H9 (cell line): Measurements from ENCODE around the gene TMPRSS12. TPM values are rescaled to one million over a fixed set of nuclear protein-coding genes. Genes with fewer than 3 reads are reported as not detected.

Experiments
- DNase-seq: peaks from one replicate; pipeline ENCODE4 v3.0.0-alpha.2; 2017
- H2AFZ ChIP-seq: one replicate; pipeline ENCODE4 v1.6.1; 2013; ENCODE audit warnings: mild to moderate bottlenecking, low read length, control low read depth, moderate library complexity
- H2AK5ac ChIP-seq: 2 replicates; pipeline ENCODE4 v1.6.1; 2013; ENCODE audit warnings: low read length, control low read depth, mixed read lengths; ENCODE audit not compliant: insufficient read length
- H2BK120ac ChIP-seq: one replicate; pipeline ENCODE4 v1.6.1; 2013; ENCODE audit warnings: low read depth, mild to moderate bottlenecking, low read length, control low read depth, inconsistent platforms; ENCODE audit not compliant: poor library complexity, severe bottlenecking
- H2BK12ac ChIP-seq: 2 replicates; pipeline ENCODE4 v1.6.1; 2013; ENCODE audit warnings: low read length, control low read depth, mixed read lengths, low read depth; ENCODE audit not compliant: insufficient read length
- H2BK15ac ChIP-seq: 2 replicates; pipeline ENCODE4 v1.6.1; 2013; ENCODE audit warnings: low read depth, low read length, control low read depth
- H2BK20ac ChIP-seq: one replicate; pipeline ENCODE4 v1.6.1; 2013; ENCODE audit warnings: low read depth, mild to moderate bottlenecking, low read length, control low read depth, inconsistent platforms; ENCODE audit not compliant: poor library complexity, severe bottlenecking
- H2BK5ac ChIP-seq: 2 replicates; pipeline ENCODE4 v1.6.1; 2013; ENCODE audit warnings: low read length, control low read depth, mixed read lengths; ENCODE audit not compliant: insufficient read length
- H3K14ac ChIP-seq: 2 replicates; pipeline ENCODE4 v1.6.1; 2013; ENCODE audit warnings: low read length, control low read depth; ENCODE audit not compliant: insufficient read depth
- H3K18ac ChIP-seq: 2 replicates; pipeline ENCODE4 v1.6.1; 2013; ENCODE audit warnings: low read depth, mild to moderate bottlenecking, mixed read lengths, low read length, control low read depth; ENCODE audit not compliant: insufficient read length
- H3K23ac ChIP-seq: 2 replicates; pipeline ENCODE4 v1.6.1; 2013; ENCODE audit warnings: low read length, control low read depth, mixed read lengths, low read depth; ENCODE audit not compliant: insufficient read length
- H3K23me2 ChIP-seq: 2 replicates; pipeline ENCODE4 v1.6.1; 2013; ENCODE audit warnings: low read depth, mild to moderate bottlenecking, mixed read lengths, low read length, control low read depth; ENCODE audit not compliant: insufficient read length, poor library complexity, severe bottlenecking
- H3K27ac ChIP-seq: 2 replicates; pipeline ENCODE4 v1.5.1; 2013; ENCODE audit warnings: low read length, control low read depth, mixed read lengths, low read depth; ENCODE audit not compliant: insufficient read length
- H3K27me3 ChIP-seq: 2 replicates; pipeline ENCODE4 v1.6.1; 2013; ENCODE audit warnings: low read length, control low read depth, inconsistent platforms; ENCODE audit not compliant: insufficient read depth
- H3K4ac ChIP-seq: 2 replicates; pipeline ENCODE4 v1.6.1; 2013; ENCODE audit warnings: low read depth, mild to moderate bottlenecking, control low read depth, inconsistent platforms, low read length, moderate library complexity
- H3K4me1 ChIP-seq: 2 replicates; pipeline ENCODE4 v1.6.1; 2013; ENCODE audit warnings: low read length, control low read depth, inconsistent platforms; ENCODE audit not compliant: insufficient read depth
- H3K4me2 ChIP-seq: 2 replicates; pipeline ENCODE4 v1.6.1; 2013; ENCODE audit warnings: low read length, control low read depth, mixed read lengths; ENCODE audit not compliant: insufficient read length, insufficient read depth
- H3K56ac ChIP-seq: 2 replicates; pipeline ENCODE4 v1.6.1; 2013; ENCODE audit warnings: low read depth, mild to moderate bottlenecking, mixed read lengths, low read length, control low read depth; ENCODE audit not compliant: insufficient read length
- H3K79me1 ChIP-seq: 2 replicates; pipeline ENCODE4 v1.6.1; 2013; ENCODE audit warnings: low read depth, mild to moderate bottlenecking, moderate library complexity, low read length, control low read depth, inconsistent platforms; ENCODE audit not compliant: insufficient read depth, poor library complexity, severe bottlenecking
- H3K79me2 ChIP-seq: 2 replicates; pipeline ENCODE4 v1.6.1; 2013; ENCODE audit warnings: low read length, control low read depth, inconsistent platforms; ENCODE audit not compliant: insufficient read depth
- H3K9ac ChIP-seq: 2 replicates; pipeline ENCODE4 v1.6.1; 2013; ENCODE audit warnings: low read length, control low read depth, mixed read lengths; ENCODE audit not compliant: insufficient read length; ENCODE audit errors: extremely low read depth
- H3K9me3 ChIP-seq: one replicate; pipeline ENCODE4 v1.6.1; 2013; ENCODE audit warnings: low read depth, low read length, inconsistent platforms; ENCODE audit not compliant: control insufficient read depth
- H3T11ph ChIP-seq: one replicate; pipeline ENCODE4 v1.6.1; 2013; ENCODE audit warnings: mild to moderate bottlenecking, low read length, control low read depth, inconsistent platforms
- H4K20me1 ChIP-seq: one replicate; pipeline ENCODE4 v1.6.1; 2013; ENCODE audit not compliant: control insufficient read depth, insufficient read length, insufficient read depth
- H4K5ac ChIP-seq: 2 replicates; pipeline ENCODE4 v1.6.1; 2013; ENCODE audit warnings: low read depth, mild to moderate bottlenecking, mixed read lengths, low read length, control low read depth; ENCODE audit not compliant: insufficient read length
- H4K8ac ChIP-seq: replicated peaks from 2 replicates; pipeline ENCODE4 v1.6.1; 2013; ENCODE audit warnings: low read length, control low read depth, mixed read lengths, low read depth; ENCODE audit not compliant: insufficient read length
- H4K91ac ChIP-seq: 2 replicates; pipeline ENCODE4 v1.6.1; 2013; ENCODE audit warnings: low read depth, mild to moderate bottlenecking, moderate library complexity, mixed read lengths, low read length, control low read depth; ENCODE audit not compliant: insufficient read length
- H3K27ac Mint-ChIP-seq, 3 experiments: 2 replicates in 2 of 3; 3 replicates in 1 of 3; pipeline ENCODE4 v1.8.0; 2020 to 2021; ENCODE audit warnings: mixed read lengths in 3 of 3, mild to moderate bottlenecking in 1 of 3, moderate library complexity in 1 of 3
- H3K27me3 Mint-ChIP-seq: 2 replicates; pipeline ENCODE4 v1.8.0; 2021; ENCODE audit warnings: low read depth, mild to moderate bottlenecking, moderate library complexity, mixed read lengths
- H3K36me3 Mint-ChIP-seq, 3 experiments: 2 replicates in 2 of 3; 3 replicates in 1 of 3; pipeline ENCODE4 v1.8.0; 2020 to 2021; ENCODE audit warnings: low read depth in 3 of 3, mixed read lengths in 3 of 3; ENCODE audit not compliant: insufficient read depth in 1 of 3
- H3K4me1 Mint-ChIP-seq, 2 experiments: 2 replicates each; pipeline ENCODE4 v1.8.0; 2020; ENCODE audit warnings: mixed read lengths in 2 of 2
- H3K4me3 Mint-ChIP-seq, 2 experiments: 2 replicates in 1 of 2; 3 replicates in 1 of 2; pipeline ENCODE4 v1.8.0; 2020 to 2021; ENCODE audit warnings: mild to moderate bottlenecking in 2 of 2, mixed read lengths in 2 of 2, moderate library complexity in 1 of 2
- H3K9me3 Mint-ChIP-seq, 2 experiments: 2 replicates in 1 of 2; 3 replicates in 1 of 2; pipeline ENCODE4 v1.8.0; 2020; ENCODE audit warnings: mild to moderate bottlenecking in 2 of 2, mixed read lengths in 2 of 2, moderate library complexity in 1 of 2
- CTCF ChIP-seq: fragments of 200-600 bp; sonication (generic); conservative IDR thresholded peaks from 3 replicates; pipeline ENCODE4 v1.8.0; 2021; ENCODE audit warnings: antibody characterized with exemption, mild to moderate bottlenecking
- WGBS: extraction: QIAGEN DNeasy Blood & Tissue Kit; methylation state at CpG from one replicate; pipeline ENCODE4 v1.1.7; 2013; ENCODE audit warnings: missing lambda C conversion rate, low lambda C conversion rate, mixed read lengths; ENCODE audit not compliant: insufficient read length; ENCODE audit errors: extremely low coverage; 5-methylcytosine and 5-hydroxymethylcytosine counted together
- total RNA-seq: library from RNA; stranded (reverse); gene quantifications from 2 replicates; pipeline ENCODE4 v1.2.1, GENCODE V29; 2021

Gene TMPRSS12
- total RNA-seq, 1 experiment from 2014 or later: not detected

GRCh38 chr12:50936821-50937530 is 94.2 kb downstream of the TMPRSS12 start:
- no peak for TF ChIP-seq CTCF
- Mint-ChIP-seq H3K4me3 (no peak overlapping the region), H3K27ac (no peak overlapping the region)

More at GRCh38 chr12:50936821-50937530, 94.2 kb downstream of the TMPRSS12 start:
- H3K14ac ChIP-seq: no peak overlapping the region
- H3K9ac ChIP-seq: no peak overlapping the region
- no peak overlapping the region for H2BK5ac ChIP-seq
- no peak overlapping the region for H2AFZ ChIP-seq
- no peak overlapping the region for H3K18ac ChIP-seq
- H3K23ac ChIP-seq: no peak overlapping the region
- H3K9me3 ChIP-seq: no peaks in the 10 kb centered on the region
- no peak overlapping the region for H3K4me2 ChIP-seq
- no peaks in the 10 kb centered on the region for H3K23me2 ChIP-seq
- DNase-seq: no peak
- H4K20me1 ChIP-seq: no peaks in the 10 kb centered on the region
- Mint-ChIP-seq H3K9me3 (no peaks in the 10 kb centered on the region), H3K36me3 (peaks cover 0 to 4% (median 0%) of the 10 kb centered on the region in 3 experiments; a peak in 2 of 7 replicates), H3K4me1 (peaks cover 14 to 20% of the 10 kb centered on the region in 2 experiments), H3K27me3 (no peaks in the 10 kb centered on the region)
- H4K5ac ChIP-seq: no peak overlapping the region
- H3K27ac ChIP-seq: no peak overlapping the region
- H3K56ac ChIP-seq: no peak overlapping the region
- no peak overlapping the region for H3K4ac ChIP-seq
- no peaks in the 10 kb centered on the region for H3K27me3 ChIP-seq
- H3K79me1 ChIP-seq: no peaks in the 10 kb centered on the region
- WGBS: no CpG with 5 or more reads among the region's 9 CpGs
- H3K79me2 ChIP-seq: no peaks in the 10 kb centered on the region
- no peak overlapping the region for H2BK120ac ChIP-seq
- H2BK15ac ChIP-seq: no peak overlapping the region
- no peak overlapping the region for H2AK5ac ChIP-seq
- no peak overlapping the region for H2BK20ac ChIP-seq
- no peak overlapping the region for H3T11ph ChIP-seq
- no peak overlapping the region for H4K91ac ChIP-seq
- H3K4me1 ChIP-seq: peaks cover 6% of the 10 kb centered on the region; the same call in 1 of the 2 replicates
- no peak overlapping the region for H2BK12ac ChIP-seq
- H4K8ac ChIP-seq: no peak overlapping the region

Other genes starting within 250 kb of the TMPRSS12 start
- gene ATF1, start 78.8 kb upstream of the TMPRSS12 start, total RNA-seq: 45.7 and 47.8 TPM in 2 replicates
- gene HIGD1C, start 109.6 kb downstream of the TMPRSS12 start, total RNA-seq: not detected in 2 replicates
- 45.6 and 47.9 TPM in 2 replicates for gene SLC11A2, start 183.5 kb downstream of the TMPRSS12 start, total RNA-seq
- 33.0 and 34.9 TPM in 2 replicates for gene LETMD1, start 205.4 kb downstream of the TMPRSS12 start, total RNA-seq
- gene CSRNP2, start 240.7 kb downstream of the TMPRSS12 start, total RNA-seq: 38.6 and 42.5 TPM in 2 replicates